Hematopoietic multipotent progenitor cell treated with erythropoietin and hydrocortisone succinate and interleukin-3 and kit ligand, for 4 days (in vitro differentiated cells): Measurements from ENCODE around the gene OR1L6.

Experiments
- DNase-seq: peaks from one replicate; pipeline ENCODE4 v3.0.0-alpha.2; 2015

The OR1L6 gene

GRCh38 chr9:122742003-122742402 is at the start of gene OR1L6:
TSS of gene OR1L6 (plus strand) at chr9:122742303. CDS start at chr9:122749848, 7,545 bp downstream.
- no peak for DNase-seq

DNA sequence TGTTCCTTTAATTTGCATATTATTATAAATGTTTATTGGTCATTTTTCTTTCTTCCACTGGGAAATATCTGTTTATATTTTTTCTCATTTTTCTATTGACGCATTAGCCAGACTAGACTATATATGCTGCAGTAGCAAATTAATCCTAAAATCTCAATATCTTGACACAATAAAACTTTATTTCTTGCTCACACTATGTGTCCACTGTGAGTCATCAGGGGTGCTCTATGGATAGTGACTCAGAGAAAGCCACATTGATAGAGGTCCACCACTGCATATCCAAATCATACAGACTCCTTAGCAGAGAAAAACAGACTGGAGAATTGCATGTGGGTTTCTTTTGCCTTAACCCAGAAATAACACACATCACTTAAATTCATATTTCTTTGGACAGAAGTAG is 46.4 kb upstream of the OR1L6 start:
- no peak for DNase-seq

DNA sequence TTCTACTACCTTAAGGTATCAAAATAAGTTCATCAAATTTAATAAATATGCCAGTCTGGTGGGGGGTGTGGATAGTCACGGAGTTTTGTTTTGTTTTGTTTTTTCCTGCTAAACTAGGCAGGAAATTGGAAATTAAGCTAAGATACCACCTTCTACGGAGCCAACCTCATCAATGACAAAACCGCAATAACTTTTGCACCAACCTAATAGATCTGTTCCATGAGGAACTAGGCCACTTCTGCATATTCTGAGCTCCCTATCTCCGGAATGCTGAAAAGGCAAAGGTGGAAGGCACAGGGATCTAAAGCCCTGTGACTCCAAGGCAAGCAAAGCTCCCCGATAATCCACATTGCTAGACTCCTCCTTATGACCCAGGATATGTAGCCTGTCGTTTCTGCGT is 24.1 kb upstream of the OR1L6 start:
- DNase-seq = no peak

DNA sequence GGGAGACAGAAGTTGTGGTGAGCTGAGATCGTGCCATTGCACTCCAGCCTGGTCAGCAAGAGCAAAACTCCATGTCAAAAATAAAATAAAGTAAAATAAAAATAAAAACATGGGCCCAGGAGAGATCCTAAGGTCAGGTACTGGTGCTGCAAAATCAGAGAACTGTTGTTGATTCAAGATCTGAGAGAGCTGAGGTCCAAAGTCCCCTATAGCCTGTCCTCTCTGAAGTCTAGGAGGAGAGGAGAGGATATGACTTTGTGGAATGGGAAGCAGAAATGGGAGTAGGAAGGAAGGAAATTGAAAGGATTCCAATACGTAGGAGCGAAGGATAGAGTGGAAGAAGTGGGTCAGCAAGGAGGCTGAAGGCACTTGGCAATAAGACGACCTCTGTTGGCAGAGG is 22.9 kb upstream of the OR1L6 start:
- no peak for DNase-seq

DNA sequence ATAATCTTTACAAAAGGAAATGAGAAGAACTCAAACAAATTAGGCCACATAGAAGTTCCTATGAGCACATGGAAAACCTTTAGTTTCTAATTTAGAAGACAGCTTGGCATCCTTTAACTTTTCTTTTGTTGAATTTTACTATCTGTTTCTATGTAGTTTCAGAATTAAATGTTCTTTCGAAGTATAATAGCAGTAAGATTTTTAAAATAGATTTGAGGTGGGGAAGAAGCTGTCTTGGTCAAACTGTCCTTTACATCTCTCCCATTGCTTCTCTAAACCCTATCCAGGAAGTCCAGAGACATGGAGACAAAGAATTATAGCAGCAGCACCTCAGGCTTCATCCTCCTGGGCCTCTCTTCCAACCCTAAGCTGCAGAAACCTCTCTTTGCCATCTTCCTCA is 18.4 kb upstream of the OR1L6 start, which contains the start of gene OR1L4:
Gene OR1L4 (plus strand): TSS at position 301 of the 400 bp plus-strand sequence. CDS start 0 bp downstream, at position 301.
- DNase-seq = no peak

DNA sequence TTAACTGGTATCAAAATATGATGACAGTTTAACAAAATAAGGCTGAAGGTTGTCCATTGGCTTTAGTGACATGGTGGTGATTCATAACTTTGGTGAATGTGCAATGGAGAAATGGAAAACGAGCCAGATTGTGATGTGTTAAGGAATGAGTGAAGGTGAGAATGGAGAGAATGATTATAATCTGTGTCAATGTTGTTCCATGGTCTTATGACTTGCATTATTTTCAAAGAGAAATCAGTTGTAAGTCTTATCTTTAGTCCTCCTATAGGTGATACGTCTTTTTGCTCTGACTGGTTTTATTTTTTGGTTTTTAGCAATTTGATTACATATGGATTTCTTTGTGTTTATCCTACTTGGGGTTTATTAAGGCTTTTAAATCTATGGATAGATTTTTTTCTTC is 12.7 kb downstream of the OR1L6 start:
- DNase-seq = no peak

- DNase-seq = no peak
These were observed 25.7 kb downstream of the OR1L6 start for GRCh38 chr9:122767817-122768216.

DNA sequence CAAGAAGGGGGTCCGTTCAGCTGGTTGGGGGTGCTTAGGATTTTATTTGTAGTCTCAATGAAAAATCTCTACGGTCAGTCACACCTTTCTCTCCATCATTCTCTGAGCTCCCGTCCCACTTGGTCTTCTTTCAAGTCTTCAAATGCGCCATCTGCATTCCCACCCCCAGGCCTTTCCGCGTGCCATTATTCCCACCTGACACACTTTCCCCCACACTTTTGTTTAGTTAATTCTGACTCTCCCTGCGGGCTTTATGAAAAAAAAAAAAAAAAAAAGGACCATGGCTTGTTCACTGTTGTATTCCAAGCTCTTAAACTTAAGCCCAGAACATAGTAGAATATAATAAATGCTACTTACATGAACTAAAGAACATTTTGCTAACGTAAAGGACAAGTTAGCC is 34.9 kb downstream of the OR1L6 start:
- no peak for DNase-seq

DNA sequence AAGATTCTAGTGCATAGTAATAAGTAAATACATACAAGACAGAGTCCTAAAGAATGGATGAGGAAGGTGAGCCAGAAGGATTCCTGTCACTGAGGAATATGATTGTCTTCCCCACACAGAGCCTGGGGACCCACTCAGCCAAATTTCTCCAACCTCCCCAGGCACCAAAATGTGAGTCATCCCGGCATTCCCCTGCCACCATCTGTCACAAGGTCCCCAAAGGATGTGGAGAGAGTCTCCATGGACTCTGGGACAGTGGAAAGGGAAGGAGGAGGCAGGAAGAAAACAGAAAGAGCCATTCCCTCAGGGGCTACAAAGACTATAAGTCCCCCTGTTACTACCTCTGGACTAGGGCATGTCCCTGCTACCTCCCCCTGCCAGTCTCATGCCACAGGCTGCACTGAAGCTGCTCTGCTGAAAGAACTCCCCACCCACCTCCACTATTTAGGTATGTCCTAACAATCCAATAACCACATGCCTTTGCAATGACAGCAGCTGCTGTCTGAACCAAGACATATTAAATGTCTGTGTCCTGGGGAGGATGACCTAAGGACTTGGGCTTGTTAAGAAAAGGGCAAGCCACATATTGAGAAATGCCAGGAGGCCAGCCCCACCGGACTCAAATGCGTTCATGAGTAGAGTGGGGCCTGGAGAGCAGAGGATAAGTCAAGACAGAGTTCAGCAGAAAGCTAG is 36.0 kb downstream of the OR1L6 start:
- DNase-seq = no peak

GRCh38 chr9:122779181-122779580 is 37.1 kb downstream of the OR1L6 start:
- DNase-seq = no peak

DNA sequence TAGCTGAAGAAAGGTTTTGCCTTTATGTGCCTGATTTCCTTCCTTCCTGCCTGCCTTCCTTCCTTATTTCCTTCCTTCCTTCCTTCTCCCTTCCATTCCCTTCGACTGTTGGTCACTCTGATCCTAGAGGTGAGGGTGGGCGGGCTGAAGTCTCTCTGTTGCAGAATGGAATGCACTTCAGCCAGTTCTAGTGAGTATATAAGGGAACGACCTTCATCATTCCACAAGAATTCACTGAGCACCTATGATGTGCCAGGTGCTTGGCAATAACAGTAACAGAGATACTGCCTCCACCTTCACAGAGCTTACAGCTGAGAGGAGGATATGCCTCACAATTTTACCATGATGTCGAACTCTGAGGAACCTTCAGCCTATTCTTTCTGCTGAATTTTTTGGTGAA is 37.9 kb downstream of the OR1L6 start:
- no peak for DNase-seq

DNA sequence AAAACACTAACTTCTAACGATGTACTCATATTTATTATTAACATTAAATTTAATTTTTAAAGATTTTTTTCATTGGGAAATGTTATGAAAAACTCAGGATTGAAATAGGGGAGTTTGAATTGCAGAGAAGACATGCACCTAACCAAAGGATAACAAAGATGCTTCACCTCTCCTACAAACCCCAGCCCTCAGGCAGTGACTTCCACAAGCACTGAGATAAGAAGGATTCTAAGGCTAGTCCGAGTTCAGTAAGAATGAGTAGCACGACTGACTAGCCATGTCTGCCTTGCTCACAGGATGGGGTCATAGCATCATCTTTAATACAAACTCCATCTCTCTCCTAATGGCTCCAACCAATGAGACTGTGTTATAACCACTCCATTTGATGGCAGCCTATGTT is 39.6 kb downstream of the OR1L6 start:
- DNase-seq = no peak

DNA sequence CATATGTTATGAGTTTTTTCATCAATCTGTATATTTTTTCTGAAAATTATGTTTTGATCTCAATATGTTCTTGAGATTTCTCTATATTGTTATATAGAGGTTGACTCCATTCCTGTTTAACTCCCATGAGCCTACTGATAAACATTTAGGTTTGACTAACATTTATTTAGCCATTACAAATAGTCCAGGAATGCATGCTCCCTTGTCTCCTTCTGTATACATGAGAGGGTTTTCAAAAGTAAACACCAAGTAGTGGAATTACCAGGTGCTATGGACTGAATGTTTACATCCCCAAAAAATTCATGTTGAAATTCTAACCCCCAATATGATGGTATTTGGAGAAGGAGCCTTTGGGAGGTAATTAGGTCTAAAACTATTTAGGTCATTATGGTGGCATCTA is 43.2 kb downstream of the OR1L6 start:
- no peak for DNase-seq

DNA sequence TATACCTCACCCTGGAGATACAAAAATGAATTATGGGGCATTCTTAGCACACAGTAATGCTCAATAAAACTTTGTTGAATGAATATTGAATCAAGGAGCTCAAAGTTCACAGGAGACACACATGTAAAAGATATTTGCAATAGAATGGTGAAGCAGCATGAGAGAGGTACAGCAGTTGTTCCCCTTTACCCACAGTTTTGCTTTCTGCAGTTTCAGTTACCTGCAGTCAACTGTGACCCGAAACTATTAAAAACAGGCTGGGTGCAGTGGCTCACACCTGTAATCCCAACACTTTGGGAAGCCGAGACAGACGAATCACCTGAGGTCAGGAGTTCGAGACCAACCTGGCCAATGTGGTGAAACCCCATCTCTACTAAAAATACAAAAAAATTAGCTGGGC is 44.2 kb downstream of the OR1L6 start:
- no peak for DNase-seq

GRCh38 chr9:122788831-122789230 is 46.7 kb downstream of the OR1L6 start, which contains the start of gene OR5C1:
TSS of gene OR5C1 (plus strand) at chr9:122788933. CDS start at chr9:122788933, 0 bp downstream.
- DNase-seq = no peak

DNA sequence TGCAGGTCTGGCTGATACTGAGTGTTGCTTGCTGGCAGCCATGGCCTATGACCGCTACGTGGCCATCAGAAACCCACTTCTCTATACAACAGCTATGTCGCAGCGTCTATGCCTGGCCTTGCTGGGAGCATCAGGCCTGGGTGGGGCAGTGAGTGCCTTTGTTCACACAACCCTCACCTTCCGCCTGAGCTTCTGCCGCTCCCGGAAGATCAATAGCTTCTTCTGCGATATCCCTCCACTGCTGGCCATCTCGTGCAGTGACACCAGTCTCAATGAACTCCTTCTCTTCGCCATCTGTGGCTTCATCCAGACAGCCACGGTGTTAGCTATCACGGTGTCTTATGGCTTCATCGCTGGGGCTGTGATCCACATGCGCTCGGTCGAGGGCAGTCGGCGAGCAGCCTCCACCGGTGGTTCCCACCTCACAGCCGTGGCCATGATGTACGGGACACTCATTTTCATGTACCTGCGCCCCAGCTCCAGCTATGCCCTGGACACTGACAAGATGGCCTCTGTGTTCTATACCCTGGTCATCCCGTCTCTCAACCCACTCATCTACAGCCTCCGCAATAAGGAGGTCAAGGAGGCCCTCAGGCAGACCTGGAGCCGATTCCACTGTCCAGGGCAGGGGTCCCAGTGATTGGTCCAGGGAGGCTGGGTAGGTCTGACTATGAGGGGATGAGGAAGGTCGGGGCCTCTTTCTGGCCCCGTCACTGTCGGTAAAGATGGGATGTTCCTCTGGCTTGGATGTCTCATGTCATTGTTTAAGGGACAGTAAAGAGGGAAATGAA is 47.3 kb downstream of the OR1L6 start:
- DNase-seq = no peak

DNA sequence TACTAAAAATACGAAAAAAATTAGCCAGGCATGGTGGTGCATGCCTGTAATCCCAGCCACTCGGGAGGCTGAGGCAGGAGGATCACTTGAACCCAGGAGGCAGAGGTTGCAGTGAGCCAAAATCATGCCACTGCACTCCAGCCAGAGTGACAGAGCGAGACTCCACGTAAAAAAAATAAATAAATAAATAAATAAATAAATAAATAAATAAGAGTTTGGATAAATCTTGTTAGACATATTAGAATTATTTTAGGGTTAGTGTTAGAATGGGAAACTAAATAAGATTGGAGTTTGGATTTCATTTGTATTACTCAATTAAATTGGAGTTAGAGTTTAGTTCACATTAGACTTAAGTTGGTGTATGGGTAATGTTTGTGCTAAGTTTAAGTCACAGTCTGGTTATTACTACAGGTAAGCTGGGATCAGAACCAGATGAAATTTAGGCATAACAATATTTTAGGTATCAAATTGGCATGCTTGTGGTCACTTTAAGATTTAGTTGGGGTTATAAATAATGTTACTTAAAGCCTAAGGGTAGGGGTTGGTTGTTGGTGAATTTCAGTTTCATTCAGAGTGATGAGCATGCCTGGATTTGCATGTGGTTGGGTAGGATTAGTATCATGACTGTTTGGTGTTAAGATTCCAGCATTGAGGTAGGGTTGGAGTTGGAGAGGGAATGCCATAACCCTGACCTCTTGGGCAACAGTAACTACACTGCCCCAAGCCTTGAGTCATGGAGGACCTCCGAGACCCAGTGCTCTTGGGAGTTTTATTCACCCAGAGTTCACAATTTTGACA is 50.0 kb downstream of the OR1L6 start:
- no peak for DNase-seq

GRCh38 chr9:122797316-122798063 is 55.4 kb downstream of the OR1L6 start:
- no peak for DNase-seq
